OCI-LY3 (cell line): ENCODE measurements around the gene FBXL4.

Experiments
- CTCF ChIP-seq: fragments of 200-600, 300-600 bp; sonication (generic); IDR thresholded peaks from 2 replicates; pipeline ENCODE4 v1.5.1; 2014; ENCODE audit warnings: antibody characterized with exemption, low read length, low read depth
- EZH2phosphoT487 ChIP-seq: fragments of 200-600 bp; shearing (Covaris generic); IDR thresholded peaks from 2 replicates; pipeline ENCODE4 v1.6.1; 2018; ENCODE audit warnings: antibody characterized with exemption, mixed run types, low read depth

- TF ChIP-seq EZH2phosphoT487 (no peak), CTCF (no peak)
These were observed 19.9 kb upstream of the FBXL4 start for GRCh38 chr6:98967616-98968015.
